NB4 (cell line): Measurements from ENCODE around the gene DCLK1.

ENCODE experiments used
- CTCF ChIP-seq: IDR thresholded peaks from one replicate; pipeline ENCODE4 v1.5.1; 2012; ENCODE audit warnings: low read depth, low read length
- MYC ChIP-seq: IDR thresholded peaks from 2 replicates; pipeline ENCODE4 v1.6.1; 2011; ENCODE audit warnings: low read depth, low read length
- POLR2A ChIP-seq: IDR thresholded peaks from 2 replicates; pipeline ENCODE4 v1.6.1; 2011; ENCODE audit warnings: mild to moderate bottlenecking; ENCODE audit not compliant: insufficient read length; ENCODE audit errors: extremely low read depth

- TF ChIP-seq POLR2A: no peak
- no peak for TF ChIP-seq CTCF
- TF ChIP-seq MYC: no peak
Observed at GRCh38 chr13:36090592-36090991, 40.6 kb downstream of the DCLK1 start.
